GM18867 (cell line): Measurements from ENCODE around the gene TMEM14A.
A peak's percentile ranks its signal among the peaks of the same experiment; 100 is the strongest.
"Not testable (repeated sequence)": the region's sequence is repeated elsewhere in the genome, so short reads cannot be mapped to it uniquely, and the experiment has no call there.

ENCODE experiments used
- ATAC-seq: cut with Tn5 transposase; IDR thresholded peaks from one replicate; pipeline ENCODE4 v1.9.1; 2021; ENCODE audit warnings: mild to moderate bottlenecking, moderate library complexity; ENCODE audit not compliant: unreplicated experiment

Gene TMEM14A

GRCh38 chr6:52693773-52694172 is 22.9 kb downstream of the TMEM14A start:
- no peak for ATAC-seq

- no peak for ATAC-seq
Observed at GRCh38 chr6:52694404-52694803, 23.5 kb downstream of the TMEM14A start.

GRCh38 chr6:52696418-52696817 is 25.5 kb downstream of the TMEM14A start:
- ATAC-seq: no peak

- ATAC-seq: no peak
Observed at GRCh38 chr6:52697903-52698302, 27.0 kb downstream of the TMEM14A start.

- no peak for ATAC-seq
Observed at GRCh38 chr6:52704060-52704459, 33.1 kb downstream of the TMEM14A start.

- ATAC-seq: not testable (repeated sequence)
Observed at GRCh38 chr6:52704781-52705502, 34.0 kb downstream of the TMEM14A start.

- no peak for ATAC-seq
Observed at GRCh38 chr6:52706001-52706400, 35.1 kb downstream of the TMEM14A start.

GRCh38 chr6:52707963-52708680 is 37.2 kb downstream of the TMEM14A start:
- no peak for ATAC-seq

- ATAC-seq: no peak
Observed at GRCh38 chr6:52712136-52712535, 41.2 kb downstream of the TMEM14A start.

- ATAC-seq: not testable (repeated sequence)
Observed at GRCh38 chr6:52714761-52715160, 43.8 kb downstream of the TMEM14A start.

GRCh38 chr6:52718550-52718949 is 47.6 kb downstream of the TMEM14A start:
- ATAC-seq: no peak

GRCh38 chr6:52720321-52720720 is 49.4 kb downstream of the TMEM14A start:
- ATAC-seq: no peak

GRCh38 chr6:52724042-52724405 is 53.1 kb downstream of the TMEM14A start:
- no peak for ATAC-seq

- ATAC-seq: peak; percentile 99
Observed at GRCh38 chr6:52724406-52725121, 53.7 kb downstream of the TMEM14A start.

GRCh38 chr6:52725143-52725534 is 54.2 kb downstream of the TMEM14A start:
- ATAC-seq: no peak

- no peak for ATAC-seq
Observed at GRCh38 chr6:52725535-52726192, 54.8 kb downstream of the TMEM14A start.

- no peak for ATAC-seq
Observed at GRCh38 chr6:52726193-52726542, 55.3 kb downstream of the TMEM14A start.

- ATAC-seq: no peak
Observed at GRCh38 chr6:52726741-52727535, 56.0 kb downstream of the TMEM14A start.

- no peak for ATAC-seq
Observed at GRCh38 chr6:52727908-52728307, 57.0 kb downstream of the TMEM14A start.

GRCh38 chr6:52728394-52728793 is 57.5 kb downstream of the TMEM14A start:
- no peak for ATAC-seq

- ATAC-seq: no peak
Observed at GRCh38 chr6:52729576-52729975, 58.7 kb downstream of the TMEM14A start.
